ENCODE measurements around the gene TBC1D21.

DNA sequence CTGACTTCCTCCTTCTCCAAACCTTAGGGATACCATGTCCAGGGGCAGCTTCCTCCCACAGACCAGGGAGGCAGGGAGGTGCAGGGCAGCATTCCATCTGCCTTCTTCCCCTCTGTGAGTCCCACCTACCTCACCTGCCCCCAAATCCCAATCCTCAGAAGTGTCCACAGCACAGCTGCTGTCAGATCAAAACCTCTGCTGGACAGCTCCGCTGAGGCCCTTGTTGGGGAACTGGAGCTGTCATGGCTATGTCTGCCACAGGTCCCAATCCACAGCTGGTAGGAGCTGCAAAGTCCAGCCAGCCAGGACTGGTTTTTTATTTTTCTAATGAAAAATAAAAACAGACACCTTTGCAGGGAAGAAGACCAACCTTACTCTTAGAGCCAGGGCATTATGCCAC lies 40.7 kb upstream of the TBC1D21 start:
- TF ChIP-seq POLR2AphosphoS5 (IDR thresholded peaks at IDR 0.05) (no peak), MXI1 (conservative IDR thresholded peaks at IDR 0.05; ENCODE audit: poor library complexity, severe bottlenecking) (no peak), EZH2 (IDR thresholded peaks at IDR 0.05; ENCODE audit: borderline replicate concordance, insufficient read depth, low read length, poor library complexity, severe bottlenecking) (no peak), EP300 (conservative IDR thresholded peaks at IDR 0.05; ENCODE audit: poor library complexity, severe bottlenecking) (no peak), TAF1 (IDR thresholded peaks at IDR 0.05; ENCODE audit: low read depth) (no peak), RAD21 (conservative IDR thresholded peaks at IDR 0.05) (no peak), SMC3 (conservative IDR thresholded peaks at IDR 0.05; ENCODE audit: poor library complexity) (no peak)
- TF ChIP-seq, protein P1, sequence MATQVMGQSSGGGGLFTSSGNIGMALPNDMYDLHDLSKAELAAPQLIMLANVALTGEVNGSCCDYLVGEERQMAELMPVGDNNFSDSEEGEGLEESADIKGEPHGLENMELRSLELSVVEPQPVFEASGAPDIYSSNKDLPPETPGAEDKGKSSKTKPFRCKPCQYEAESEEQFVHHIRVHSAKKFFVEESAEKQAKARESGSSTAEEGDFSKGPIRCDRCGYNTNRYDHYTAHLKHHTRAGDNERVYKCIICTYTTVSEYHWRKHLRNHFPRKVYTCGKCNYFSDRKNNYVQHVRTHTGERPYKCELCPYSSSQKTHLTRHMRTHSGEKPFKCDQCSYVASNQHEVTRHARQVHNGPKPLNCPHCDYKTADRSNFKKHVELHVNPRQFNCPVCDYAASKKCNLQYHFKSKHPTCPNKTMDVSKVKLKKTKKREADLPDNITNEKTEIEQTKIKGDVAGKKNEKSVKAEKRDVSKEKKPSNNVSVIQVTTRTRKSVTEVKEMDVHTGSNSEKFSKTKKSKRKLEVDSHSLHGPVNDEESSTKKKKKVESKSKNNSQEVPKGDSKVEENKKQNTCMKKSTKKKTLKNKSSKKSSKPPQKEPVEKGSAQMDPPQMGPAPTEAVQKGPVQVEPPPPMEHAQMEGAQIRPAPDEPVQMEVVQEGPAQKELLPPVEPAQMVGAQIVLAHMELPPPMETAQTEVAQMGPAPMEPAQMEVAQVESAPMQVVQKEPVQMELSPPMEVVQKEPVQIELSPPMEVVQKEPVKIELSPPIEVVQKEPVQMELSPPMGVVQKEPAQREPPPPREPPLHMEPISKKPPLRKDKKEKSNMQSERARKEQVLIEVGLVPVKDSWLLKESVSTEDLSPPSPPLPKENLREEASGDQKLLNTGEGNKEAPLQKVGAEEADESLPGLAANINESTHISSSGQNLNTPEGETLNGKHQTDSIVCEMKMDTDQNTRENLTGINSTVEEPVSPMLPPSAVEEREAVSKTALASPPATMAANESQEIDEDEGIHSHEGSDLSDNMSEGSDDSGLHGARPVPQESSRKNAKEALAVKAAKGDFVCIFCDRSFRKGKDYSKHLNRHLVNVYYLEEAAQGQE (IDR thresholded peaks at IDR 0.05; ENCODE audit: borderline replicate concordance) = no peak
- TF ChIP-seq, protein P2, sequence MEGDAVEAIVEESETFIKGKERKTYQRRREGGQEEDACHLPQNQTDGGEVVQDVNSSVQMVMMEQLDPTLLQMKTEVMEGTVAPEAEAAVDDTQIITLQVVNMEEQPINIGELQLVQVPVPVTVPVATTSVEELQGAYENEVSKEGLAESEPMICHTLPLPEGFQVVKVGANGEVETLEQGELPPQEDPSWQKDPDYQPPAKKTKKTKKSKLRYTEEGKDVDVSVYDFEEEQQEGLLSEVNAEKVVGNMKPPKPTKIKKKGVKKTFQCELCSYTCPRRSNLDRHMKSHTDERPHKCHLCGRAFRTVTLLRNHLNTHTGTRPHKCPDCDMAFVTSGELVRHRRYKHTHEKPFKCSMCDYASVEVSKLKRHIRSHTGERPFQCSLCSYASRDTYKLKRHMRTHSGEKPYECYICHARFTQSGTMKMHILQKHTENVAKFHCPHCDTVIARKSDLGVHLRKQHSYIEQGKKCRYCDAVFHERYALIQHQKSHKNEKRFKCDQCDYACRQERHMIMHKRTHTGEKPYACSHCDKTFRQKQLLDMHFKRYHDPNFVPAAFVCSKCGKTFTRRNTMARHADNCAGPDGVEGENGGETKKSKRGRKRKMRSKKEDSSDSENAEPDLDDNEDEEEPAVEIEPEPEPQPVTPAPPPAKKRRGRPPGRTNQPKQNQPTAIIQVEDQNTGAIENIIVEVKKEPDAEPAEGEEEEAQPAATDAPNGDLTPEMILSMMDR (IDR thresholded peaks at IDR 0.05; ENCODE audit: poor library complexity, severe bottlenecking) = no peak

All from neural cell (in vitro differentiated cells).